ENCODE results near the gene ZNF324.
"Not testable (repeated sequence)": the region's sequence is repeated elsewhere in the genome, so short reads cannot be mapped to it uniquely, and the experiment has no call there.

The ZNF324 gene

DNA sequence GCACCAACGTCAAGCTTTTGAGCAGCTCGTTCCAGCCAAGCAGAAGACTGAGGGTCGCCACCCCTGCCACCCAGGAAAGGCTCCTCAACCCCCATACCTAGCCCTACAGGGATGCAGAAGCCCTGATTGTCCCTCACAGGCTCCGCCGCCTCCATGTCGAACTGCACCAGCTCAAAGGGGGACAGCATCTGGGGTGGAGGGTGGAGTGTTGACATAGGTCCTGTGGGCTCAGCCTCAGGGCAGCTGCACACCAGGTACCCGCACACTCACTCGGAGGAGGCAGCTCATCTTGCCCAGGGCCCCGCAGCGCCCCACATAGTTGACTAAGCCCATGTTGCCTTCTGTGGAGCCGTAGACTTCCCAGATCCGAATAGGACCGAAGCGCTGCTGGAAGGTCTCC, 33.4 kb downstream of the ZNF324 start:
- no peak for DNase-seq (ENCODE audit: low spot score)

DNA sequence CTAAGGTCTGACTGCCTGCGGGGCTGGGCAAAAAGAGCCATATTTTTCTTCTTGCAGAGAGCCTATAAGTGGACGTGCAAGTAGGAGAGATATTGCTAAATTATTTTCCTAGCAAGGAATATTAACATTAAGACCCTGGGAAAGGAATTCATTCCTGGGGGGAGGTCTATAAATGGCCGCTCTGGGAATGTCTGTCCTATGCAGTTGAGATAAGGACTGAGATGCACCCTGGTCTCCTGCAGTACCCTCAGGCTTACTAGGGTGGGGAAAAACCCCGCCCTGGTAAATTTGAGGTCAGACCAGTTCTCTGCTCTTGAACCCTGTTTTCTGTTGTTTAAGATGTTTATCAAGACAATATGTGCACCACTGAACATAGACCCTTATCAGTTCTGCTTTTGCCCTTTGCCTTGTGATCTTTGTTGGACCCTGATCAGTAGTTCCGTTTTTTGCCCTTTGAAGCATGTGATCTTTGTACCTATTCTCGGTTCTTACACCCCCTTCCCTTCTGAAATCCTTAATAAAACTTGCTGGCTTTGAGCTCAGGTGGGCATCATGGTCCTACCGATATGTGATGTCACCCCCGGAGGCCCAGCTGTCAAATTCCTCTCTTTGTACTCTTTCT, 40.8 kb downstream of the ZNF324 start:
- not testable (repeated sequence) for DNase-seq (ENCODE audit: low spot score)

DNA sequence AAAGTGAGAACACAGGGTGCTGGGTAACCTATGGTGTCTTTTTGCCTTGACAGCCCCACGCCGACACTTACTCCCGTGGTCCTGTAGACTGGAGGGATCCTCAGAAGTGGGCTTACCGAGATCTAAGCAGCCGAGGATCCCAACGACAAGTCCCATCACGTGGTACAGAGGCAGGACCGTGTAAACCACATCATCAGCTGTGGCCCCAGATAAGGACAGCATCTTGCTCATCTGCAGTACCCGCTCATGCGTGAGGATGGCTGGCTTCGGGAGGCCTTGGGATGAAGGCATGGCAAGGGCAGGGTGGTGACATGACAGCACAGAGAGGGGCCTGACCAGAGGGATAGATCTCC, 42.8 kb downstream of the ZNF324 start:
- DNase-seq (ENCODE audit: low spot score): no peak

DNA sequence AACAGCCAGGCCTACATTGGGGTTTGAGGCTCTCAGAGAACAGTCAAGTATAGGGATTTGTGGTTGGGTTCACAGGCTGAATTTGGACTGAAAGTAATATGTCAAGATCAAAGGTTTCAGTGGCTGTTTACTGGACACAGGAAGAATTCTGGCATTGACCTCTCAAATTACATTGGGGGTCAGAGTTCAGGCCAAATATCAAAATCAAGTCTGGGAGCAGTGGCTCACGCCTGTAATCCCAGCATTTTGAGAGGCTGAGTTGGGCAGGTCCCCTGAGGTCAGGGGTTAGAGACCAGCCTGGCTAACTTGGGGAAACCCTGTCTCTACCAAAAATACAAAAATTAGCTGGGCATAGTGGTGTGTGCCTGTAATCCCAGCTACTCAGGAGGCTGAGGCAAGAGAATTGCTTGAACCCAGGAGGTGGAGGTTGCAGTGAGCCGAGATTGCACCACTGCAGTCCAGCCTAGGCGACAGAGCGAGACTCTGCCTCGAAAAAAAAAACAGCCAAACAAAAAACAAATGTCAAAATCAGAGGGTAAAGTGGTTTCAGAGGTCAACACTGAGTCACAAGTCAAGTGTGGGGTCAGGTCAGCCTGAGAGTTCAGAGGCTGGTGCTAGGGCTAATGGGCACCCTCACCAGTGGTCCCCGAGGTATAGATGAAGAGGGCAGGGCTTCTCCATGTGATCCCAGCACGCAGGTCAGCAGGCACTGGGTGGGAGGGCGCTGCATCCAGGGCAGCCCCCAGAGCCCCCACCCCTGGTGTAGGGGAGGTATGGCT, 43.4 kb downstream of the ZNF324 start:
- DNase-seq (ENCODE audit: low spot score): no peak

DNA sequence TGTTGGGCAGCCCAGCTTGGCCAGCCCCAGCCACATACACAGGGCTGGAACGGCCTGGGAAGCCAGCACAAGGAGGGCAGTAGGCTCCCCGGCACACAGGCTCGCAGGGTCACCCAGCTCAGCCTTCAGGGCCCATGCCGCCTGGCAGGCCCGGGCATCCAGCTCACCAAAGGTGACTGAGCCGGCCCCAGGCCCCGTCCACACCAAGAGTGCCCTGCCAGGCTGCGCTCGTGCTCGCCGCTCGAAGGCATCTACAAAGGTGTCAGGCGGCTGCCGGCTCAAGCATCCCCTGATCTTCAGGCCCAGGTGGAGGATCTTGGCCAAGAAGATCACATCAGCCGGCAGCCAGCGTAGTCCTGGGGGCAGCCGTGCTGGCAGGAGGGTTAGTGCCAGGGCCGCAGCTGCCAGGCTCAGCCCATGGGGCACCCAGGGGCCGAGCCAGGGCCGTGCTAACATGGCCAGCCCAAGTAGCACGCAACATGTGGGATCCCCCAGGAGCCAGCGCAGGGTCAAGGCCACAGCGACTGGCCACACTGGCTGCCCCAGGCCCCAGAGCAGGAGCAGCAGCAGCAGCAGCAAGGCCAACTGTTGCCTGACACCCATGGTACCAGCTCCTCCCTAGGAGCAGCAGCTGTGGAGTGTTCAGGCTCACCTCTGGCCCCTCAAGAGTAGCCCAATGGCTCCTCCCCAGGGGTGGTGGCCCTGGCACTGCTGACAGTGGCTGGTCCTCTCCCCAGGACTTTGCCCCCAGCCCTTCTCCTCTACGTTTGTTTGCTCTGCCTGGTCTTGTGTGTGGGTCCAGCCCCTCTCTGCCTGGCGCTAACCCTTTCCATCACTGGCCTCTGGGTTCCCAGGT, 44.7 kb downstream of the ZNF324 start, which contains the start of gene SLC27A5:
TSS of gene SLC27A5 (minus strand) at position 640 of the 856 bp plus-strand sequence. CDS start at position 603, 37 bp downstream.
- no peak for DNase-seq (ENCODE audit: low spot score)

DNA sequence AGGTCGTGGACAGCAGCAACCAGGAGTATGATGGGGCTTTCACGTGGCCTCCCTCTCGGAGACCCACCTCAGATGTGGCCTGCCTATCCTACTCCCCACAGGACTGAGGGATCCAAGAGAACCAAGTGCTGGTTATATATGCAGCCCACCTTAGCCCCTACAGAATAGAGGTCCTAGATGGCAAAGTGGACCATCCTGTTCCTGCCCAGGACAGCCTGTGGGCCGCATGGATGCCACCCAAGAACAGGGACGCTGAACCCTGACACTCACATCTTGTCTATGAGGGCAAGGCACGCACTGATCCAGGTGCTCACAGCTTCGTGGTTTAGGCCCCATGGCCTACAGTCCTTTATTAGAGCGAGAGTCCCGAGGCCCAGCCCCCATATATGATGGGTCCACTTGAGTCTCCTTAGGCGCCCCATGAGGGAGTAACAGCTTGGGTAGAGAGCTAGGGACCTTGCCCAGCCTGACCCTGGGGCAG, 46.4 kb downstream of the ZNF324 start:
- no peak for DNase-seq (ENCODE audit: low spot score)

DNA sequence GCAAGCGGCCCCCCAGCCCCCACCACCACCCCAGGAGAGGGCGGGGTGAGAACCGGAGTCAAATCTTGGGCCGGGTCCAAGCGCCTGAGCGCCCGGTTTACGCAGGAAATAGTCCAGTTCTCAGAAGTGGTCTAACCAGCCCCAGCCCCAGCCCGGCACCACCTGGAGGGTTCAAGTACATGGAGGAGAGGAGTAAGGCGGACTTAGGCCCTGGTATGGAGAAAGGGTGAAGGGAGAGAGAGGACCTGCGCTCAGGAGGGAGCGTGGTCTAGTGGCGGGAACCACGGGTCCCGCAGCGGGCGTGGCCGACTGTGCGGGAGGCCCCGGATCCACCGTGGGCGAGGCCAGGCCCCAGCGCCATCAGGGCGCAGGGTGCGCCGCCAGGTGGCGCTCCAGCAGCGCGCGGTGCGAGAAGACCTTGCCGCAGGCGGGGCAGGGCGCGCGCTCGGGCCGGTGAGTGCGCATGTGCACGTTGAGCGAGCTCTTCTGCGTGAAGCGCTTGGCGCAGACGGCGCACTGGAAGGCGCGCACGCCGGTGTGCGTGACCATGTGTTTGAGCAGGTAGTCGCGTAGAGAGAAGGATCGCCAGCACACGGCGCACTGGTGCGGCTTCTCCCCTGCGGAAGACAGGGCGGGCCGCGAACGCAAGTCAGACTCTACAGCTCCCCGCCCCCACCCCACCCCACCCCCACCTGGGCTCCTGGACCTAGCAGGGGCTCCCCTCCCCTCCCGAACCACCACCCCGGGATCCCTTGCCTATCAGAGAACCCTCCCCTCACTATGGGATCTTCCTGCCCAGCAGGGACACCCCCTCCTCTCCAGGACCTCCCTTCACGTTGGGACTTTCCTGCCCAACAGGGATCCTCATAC, 47.0 kb downstream of the ZNF324 start:
- DNase-seq (ENCODE audit: low spot score): peak; percentile 79

DNA sequence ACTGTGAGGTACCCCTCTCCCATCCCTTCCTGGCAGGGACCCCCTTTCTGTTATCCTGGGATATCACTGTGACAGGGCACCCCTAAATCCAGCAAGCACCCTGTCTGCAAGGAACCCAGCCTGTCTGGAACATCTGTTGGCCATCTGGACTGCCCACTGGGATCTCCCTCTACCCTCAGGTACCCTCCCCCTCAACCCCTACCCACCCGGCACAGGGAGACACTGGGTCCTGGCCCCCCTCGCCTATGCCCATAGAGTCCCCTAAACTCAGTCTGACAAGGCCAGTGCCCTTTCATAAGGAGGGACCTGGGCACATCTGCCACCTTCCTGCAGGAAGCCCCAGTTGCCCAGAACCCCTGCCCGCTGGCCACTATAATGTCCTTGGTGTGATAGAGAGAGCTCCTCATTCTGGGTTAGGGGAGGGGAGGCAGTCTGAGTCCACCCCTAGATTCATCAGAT, 47.7 kb downstream of the ZNF324 start:
- no peak for DNase-seq (ENCODE audit: low spot score)

DNA sequence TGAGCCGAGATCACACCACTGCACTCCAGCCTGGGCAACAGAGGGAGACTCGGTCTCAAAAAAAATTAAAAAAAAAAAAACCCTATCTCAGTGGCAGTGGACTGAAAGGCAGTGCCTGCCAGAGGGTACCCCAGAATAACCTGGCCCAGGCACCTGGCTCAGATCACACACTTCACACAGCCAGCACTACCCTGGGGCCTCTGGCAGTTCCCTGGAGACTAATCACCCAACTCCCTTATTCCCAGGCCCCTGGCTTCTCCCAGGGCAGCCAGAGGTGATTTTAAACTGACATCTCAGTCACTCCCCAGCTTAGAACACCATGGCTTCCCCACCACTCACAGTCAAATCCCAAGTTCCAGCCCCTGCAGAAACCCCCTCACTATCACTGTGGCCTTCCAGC, 48.4 kb downstream of the ZNF324 start:
- DNase-seq (ENCODE audit: low spot score): no peak

DNA sequence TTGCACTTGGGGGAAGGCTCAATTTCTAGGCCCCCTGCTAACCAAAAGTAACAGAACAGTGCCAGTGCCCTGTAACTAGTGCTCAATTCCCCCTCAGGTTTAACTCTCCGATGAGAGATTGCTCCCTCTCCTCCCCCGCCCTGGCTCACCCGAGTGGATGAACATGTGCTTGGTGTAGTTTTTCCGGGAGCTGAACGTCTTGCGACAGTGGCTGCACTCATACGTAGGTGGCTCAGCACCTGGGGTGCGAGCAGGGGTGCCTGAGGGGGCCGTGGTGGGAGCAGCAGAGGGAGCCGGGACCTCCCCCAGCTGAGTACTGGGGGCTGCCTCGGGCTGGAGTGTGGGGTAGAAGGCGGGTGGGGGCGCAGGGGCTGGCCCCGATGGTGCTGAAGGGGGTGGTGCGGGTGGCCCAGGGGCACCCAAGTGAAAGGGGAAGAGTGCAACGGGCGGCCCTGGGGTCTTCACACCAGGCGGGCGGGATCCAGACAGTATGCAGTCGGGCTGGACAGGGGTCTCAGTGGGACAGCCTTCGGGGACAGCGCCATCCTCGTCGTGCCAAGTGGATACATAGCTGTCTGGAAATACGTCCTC, 49.5 kb downstream of the ZNF324 start:
- no peak for DNase-seq (ENCODE audit: low spot score)

DNA sequence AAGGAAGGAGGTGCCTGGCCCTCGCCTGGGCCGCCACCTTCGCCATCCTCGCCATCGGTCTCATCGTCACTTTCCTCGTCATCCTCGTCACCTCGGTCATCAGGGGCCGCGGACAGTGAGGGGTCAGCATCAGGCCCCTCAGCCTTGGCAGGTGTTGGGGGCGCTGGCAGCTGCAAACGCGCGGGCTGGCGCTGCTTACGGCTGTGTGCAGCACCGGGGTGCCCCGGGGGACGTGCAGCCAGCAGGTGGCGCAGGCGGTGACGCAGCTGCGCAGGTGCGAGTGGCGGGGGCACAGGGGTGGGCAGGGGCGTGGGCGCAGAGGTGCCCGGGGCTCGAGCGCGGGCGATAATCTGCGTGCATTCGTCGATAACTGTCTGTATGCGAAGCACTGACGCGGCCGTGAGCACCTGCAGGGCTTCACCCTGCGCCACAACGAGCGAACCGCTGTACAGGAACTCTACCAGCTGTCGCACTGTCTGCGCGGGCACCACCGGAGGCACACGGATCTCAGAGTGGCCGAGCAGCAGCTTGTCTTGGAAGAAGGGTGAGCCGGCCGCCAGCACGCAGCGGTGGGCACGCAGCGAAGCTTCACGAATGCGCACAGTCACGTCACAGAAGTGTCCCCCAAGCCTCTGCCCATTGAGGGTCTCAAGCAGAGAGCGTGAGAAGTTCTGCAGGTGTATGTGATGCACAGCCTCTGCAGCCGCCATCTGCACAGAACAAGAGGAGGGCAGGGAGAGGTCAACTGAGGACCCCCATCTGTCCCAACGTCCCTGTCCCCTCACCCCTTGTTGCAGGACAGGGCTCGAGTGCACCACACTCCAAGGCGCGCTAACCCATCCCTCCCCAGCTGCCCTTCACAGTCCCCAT, 50.3 kb downstream of the ZNF324 start:
- DNase-seq (ENCODE audit: low spot score): no peak

DNA sequence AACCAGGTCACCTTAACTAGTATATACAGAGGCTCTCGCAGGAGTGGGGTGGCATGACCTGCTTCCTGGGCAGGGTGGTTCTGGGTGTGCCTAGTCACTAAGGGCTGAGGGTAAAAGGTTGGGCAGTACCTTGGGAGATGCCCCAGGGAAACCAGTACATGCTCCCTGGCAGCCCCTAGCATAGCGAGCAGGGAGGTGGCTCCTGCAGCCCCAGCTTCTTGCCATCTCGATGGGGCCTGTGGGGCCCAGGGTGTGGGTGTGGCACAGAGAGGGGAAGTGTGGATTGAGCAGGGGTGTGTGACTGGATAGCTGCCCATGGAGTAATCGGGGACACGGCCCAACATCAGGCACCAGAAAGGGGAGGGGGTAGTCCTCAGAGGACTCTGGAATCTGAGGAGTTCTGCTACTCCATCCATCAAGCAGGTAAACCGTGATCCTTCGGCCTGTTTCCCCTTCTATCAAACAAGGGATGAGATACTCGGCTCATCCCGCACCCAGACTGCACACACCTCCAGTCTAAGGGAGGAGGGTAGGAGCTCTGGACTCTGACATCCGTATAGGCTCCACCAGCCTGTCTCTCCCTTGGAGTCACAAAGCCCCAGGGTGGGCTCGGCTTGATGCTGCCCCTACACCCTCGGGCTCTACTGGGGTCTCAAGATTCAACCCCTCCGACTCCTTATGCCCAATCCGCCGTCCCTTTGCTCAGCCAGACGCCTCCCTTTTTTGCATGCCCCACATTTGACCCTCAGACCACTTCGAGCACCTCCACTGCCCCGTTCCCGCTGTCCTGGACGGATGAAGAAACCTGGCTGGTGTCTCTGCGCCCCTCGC, 51.6 kb downstream of the ZNF324 start:
- DNase-seq (ENCODE audit: low spot score): no peak

DNA sequence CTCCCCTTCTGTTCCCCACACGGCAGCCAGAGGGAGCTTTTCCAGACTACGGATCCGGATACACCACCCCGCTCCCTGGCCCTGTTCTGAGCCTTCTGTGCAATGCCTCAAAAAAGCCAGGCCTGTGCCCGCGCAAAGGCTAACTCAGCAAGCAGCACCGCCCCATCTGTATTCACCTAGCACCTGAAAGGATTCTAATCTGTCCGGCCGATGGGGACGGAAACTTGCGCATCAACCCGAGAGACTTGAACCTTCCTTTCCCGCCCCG, 52.1 kb downstream of the ZNF324 start:
- peak; percentile 81 for DNase-seq (ENCODE audit: low spot score)

DNA sequence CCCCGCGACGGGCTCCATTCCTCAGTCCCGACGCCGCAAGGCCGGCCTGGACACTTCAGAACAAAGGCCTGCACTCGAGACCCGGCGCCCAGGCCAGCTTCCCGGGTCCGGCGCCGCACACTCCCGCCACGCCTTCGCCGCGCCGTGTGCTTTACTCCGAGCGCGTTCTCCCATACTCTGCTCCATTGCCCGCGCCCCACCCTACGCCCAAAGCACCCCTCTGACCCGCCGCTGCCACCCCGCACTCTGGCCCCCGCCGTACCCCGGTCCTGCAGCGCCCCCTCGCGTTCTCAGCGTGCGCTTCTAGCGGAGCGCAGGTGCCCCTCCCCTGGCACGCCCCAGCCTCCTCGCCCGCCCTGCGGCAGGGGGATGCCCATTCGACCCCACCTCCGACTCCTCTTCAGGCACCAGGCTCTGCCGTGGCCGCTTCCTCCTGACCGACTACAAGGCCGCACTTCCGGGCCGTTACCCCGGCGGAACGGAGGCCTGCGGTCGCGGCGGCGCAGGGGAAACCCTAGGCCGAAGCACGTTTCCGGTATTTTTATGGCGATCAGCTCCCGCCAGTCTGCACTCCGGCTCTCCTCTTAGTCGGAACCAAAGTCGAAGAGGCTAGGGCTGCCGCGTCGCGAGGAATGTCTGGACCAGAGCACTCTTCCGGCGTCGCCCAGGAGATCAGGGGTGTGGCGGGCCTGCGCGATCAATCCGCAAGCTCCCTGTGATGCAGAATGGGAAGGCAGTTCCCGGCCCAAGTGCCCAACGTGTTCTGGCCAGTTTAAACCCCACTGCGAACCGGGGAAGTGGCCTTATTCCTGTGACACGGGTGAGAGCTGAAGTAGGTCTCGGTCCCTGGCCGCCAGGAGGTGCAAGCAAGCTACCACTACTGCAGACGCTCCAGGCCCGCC, 52.7 kb downstream of the ZNF324 start, which contains the start of gene ZBTB45:
TSS of gene ZBTB45 (minus strand) at position 456 of the 902 bp plus-strand sequence. CDS start 2,137 bp downstream, outside the sequence.
- DNase-seq (ENCODE audit: low spot score): peak; percentile 77

DNA sequence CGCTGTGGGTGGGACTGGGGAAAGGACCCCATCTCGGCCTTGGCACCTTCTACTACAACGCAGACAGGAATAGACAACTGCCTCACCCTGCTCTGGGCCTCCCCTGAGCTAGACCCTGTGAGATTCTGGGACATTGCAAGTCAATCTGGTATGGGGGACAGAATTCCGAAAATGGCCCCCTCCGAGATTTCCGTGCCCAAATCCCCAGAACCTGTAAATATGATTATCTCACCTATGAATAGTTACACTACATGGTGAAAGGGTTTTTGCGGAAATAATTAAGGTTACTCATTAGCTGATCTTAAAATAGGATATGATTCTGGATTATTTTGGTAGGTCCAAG, 53.3 kb downstream of the ZNF324 start:
- no peak for DNase-seq (ENCODE audit: low spot score)

DNA sequence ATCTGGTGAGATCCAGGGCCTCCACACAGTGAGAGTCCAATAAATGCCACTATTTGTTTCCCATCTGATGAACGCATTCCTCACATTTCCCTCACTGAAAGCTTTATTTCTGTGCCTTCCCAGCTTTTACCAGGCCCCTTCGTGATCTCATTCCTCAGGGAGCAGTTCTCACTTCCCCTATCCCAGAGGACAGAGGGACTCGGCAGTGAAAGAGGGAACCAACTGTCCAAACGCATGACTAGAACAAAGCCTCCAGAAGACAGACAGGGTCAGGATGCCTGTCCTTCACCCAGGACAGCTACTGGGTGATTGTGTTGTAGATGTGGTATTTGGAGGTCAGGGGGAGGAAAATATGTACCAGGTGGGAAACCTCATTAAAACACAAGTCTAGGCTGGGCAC, 54.8 kb downstream of the ZNF324 start:
- DNase-seq (ENCODE audit: low spot score): no peak

DNA sequence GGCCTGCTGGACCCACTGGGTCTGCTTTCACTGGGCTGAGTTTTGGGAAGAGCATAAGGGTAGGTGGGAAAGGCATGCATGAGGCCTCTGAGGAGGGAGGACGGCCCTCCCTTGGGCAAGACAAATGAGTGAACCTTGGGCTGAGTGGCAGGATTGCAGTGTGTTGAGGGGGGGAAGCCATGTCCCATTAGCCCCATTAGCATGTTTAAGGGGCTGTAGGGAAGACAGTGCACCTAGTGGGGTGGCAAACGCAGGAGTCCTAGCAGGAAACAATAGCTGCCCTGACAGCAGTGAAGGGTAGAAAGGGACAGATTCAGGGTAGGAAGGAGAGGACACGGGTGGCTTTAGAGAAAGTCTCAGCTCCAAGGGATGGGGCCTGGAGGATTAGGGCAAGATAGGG, 55.8 kb downstream of the ZNF324 start:
- no peak for DNase-seq (ENCODE audit: low spot score)
